ENCODE results near the gene SYNDIG1. TPM values are rescaled to one million over a fixed set of nuclear protein-coding genes. Genes with fewer than 3 reads are reported as not detected.

The SYNDIG1 gene
- polyA plus RNA-seq, 2 of the 4 experiments (the other 2 are of a cell fraction): 0.96 to 2.6 TPM

- TF ChIP-seq RNF2 (IDR thresholded peaks at IDR 0.05; ENCODE audit: borderline replicate concordance, low read depth) (no peak), ZSCAN20 (CRISPR knock-in tag; IDR thresholded peaks at IDR 0.05) (no peak), HOXB13 (CRISPR knock-in tag; IDR thresholded peaks at IDR 0.05; ENCODE audit: low read depth) (no peak), ATOH8 (CRISPR knock-in tag; IDR thresholded peaks at IDR 0.05; ENCODE audit: low read depth) (no peak)
These were observed 31.1 kb upstream of the SYNDIG1 start (continued) for GRCh38 chr20:24438331-24438730.

- 33% methylated on average over 6 of the region's 7 CpGs for WGBS (ENCODE audit: missing lambda C conversion rate)
- FAIRE-seq (no peak), ATAC-seq (no peak), DNase-seq (ENCODE audit: low read depth in 1 of 2, low spot score in 1 of 2) (no peak)
- no peaks in the 10 kb centered on the region for H3K9me3 ChIP-seq
- H3K4me2 ChIP-seq: no peak overlapping the region
- H3K4me1 ChIP-seq: no peaks in the 10 kb centered on the region
- TF ChIP-seq CHD4 (IDR thresholded peaks at IDR 0.05; ENCODE audit: borderline replicate concordance) (no peak), MYC (IDR thresholded peaks at IDR 0.05; ENCODE audit: borderline replicate concordance, low read length) (no peak), HMGXB4 (CRISPR knock-in tag; IDR thresholded peaks at IDR 0.05; ENCODE audit: borderline replicate concordance) (no peak), NFE2L2 (conservative IDR thresholded peaks at IDR 0.05; ENCODE audit: low read length) (no peak), POLR2AphosphoS2 (conservative IDR thresholded peaks at IDR 0.05; ENCODE audit: low read length) (no peak)
- ChIA-PET CTCF (interaction anchor here (0.9 kb wide), 1 partner anchor 10 kb away, joined by 3 read pairs; no protein-coding TSS in a partner anchor), POLR2A (no interaction called here)
- no peak overlapping the region for H3K27ac ChIP-seq
- no peak overlapping the region for H3K4me3 ChIP-seq
These were observed 29.6 kb upstream of the SYNDIG1 start for GRCh38 chr20:24439737-24440387.

- Histone ChIP-seq H3K4me2 (no peak overlapping the region), H3K27ac (no peak overlapping the region), H3K4me1 (no peaks in the 10 kb centered on the region), H3K9me3 (no peaks in the 10 kb centered on the region), H3K4me3 (no peak overlapping the region)
- CTCF ChIA-PET: interaction anchor here (0.6 to 3.9 kb wide), 3 partner anchors 12 to 28 kb away, joined by 3 to 16 read pairs (median 3); no protein-coding TSS in a partner anchor
- FAIRE-seq (no peak), ATAC-seq (no peak), DNase-seq (ENCODE audit: low read depth in 1 of 2, low spot score in 1 of 2) (no peak)
- WGBS (ENCODE audit: missing lambda C conversion rate): 36% methylated on average over 9 of the region's 9 CpGs
- POLR2A ChIA-PET: no interaction called here
- TF ChIP-seq ZSCAN20 (CRISPR knock-in tag; IDR thresholded peaks at IDR 0.05) (no peak), HOXB13 (CRISPR knock-in tag; IDR thresholded peaks at IDR 0.05; ENCODE audit: low read depth) (no peak), EHF (CRISPR knock-in tag; IDR thresholded peaks at IDR 0.05) (no peak), SMC3 (IDR thresholded peaks at IDR 0.05) (no peak), ZFP36 (IDR thresholded peaks at IDR 0.05; ENCODE audit: borderline replicate concordance, partially characterized antibody) (no peak), ELK1 (IDR thresholded peaks at IDR 0.05; ENCODE audit: low read depth, low read length) (no peak), RFX5 (IDR thresholded peaks at IDR 0.05) (no peak)
These were observed 27.8 kb upstream of the SYNDIG1 start for GRCh38 chr20:24441661-24442060.

GRCh38 chr20:24442909-24443308 is 26.5 kb upstream of the SYNDIG1 start:
- 58% methylated on average over 3 of the region's 3 CpGs for WGBS (ENCODE audit: missing lambda C conversion rate)
- no peaks in the 10 kb centered on the region for H3K4me1 ChIP-seq
- TF ChIP-seq NR3C1 (IDR thresholded peaks at IDR 0.05) (no peak), MAFK (IDR thresholded peaks at IDR 0.05; ENCODE audit: partially characterized antibody) (no peak), ESRRA (IDR thresholded peaks at IDR 0.05; ENCODE audit: borderline replicate concordance, low read length) (no peak), CEBPB (IDR thresholded peaks at IDR 0.05) (no peak)
- no peak for FAIRE-seq
- H3K9me3 ChIP-seq: no peaks in the 10 kb centered on the region
- H3K4me3 ChIP-seq: no peak overlapping the region
- ChIA-PET POLR2A (no interaction called here), CTCF (interaction anchor here (1.3 to 3.9 kb wide), 2 partner anchors 11 to 125 kb away, joined by 5 to 16 read pairs; no protein-coding TSS in a partner anchor)
- no peak overlapping the region for H3K27ac ChIP-seq
- no peak overlapping the region for H3K4me2 ChIP-seq
- no peak for DNase-seq (ENCODE audit: low read depth in 1 of 2, low spot score in 1 of 2)
- ATAC-seq: no peak
